BLaER1 treated with 17β-estradiol and CSF1 and Interleukin-3, amounts not matched to agents 10 nM and 100 nM (cell line): ENCODE data around the gene UCKL1.
A peak's percentile ranks its signal among the peaks of the same experiment; 100 is the strongest.

Source experiments
- H3K27ac ChIP-seq, 11 experiments: shearing (Covaris generic); formaldehyde crosslinking; 2 replicates each; pipeline ENCODE4 v1.8.1; 2022
- H3K27me3 ChIP-seq, 11 experiments: shearing (Covaris generic); formaldehyde crosslinking; 2 replicates each; pipeline ENCODE4 v1.8.1; 2022
- H3K36me3 ChIP-seq, 11 experiments: shearing (Covaris generic); formaldehyde crosslinking; 2 replicates each; pipeline ENCODE4 v1.8.1; 2022
- H3K4me1 ChIP-seq, 10 experiments: shearing (Covaris generic); formaldehyde crosslinking; 2 replicates each; pipeline ENCODE4 v1.8.1; 2022
- H3K4me2 ChIP-seq, 11 experiments: shearing (Covaris generic); formaldehyde crosslinking; 2 replicates each; pipeline ENCODE4 v1.8.1; 2022
- H3K4me3 ChIP-seq, 10 experiments: shearing (Covaris generic); formaldehyde crosslinking; 2 replicates each; pipeline ENCODE4 v1.8.1; 2022
- H3K9ac ChIP-seq, 11 experiments: shearing (Covaris generic); formaldehyde crosslinking; 2 replicates each; pipeline ENCODE4 v1.8.1; 2022
- H3K9me3 ChIP-seq, 11 experiments: shearing (Covaris generic); formaldehyde crosslinking; replicated peaks in 1 of 11; 2 replicates each; pipeline ENCODE4 v1.8.1; 2022
- H4K20me1 ChIP-seq, 11 experiments: shearing (Covaris generic); formaldehyde crosslinking; 2 replicates each; pipeline ENCODE4 v1.8.1; 2022
- Cebpa-rat ChIP-seq, 11 experiments: shearing (Covaris generic); IDR thresholded peaks; 2 replicates each; pipeline ENCODE4 v1.8.1; 2022

UCKL1 gene

DNA sequence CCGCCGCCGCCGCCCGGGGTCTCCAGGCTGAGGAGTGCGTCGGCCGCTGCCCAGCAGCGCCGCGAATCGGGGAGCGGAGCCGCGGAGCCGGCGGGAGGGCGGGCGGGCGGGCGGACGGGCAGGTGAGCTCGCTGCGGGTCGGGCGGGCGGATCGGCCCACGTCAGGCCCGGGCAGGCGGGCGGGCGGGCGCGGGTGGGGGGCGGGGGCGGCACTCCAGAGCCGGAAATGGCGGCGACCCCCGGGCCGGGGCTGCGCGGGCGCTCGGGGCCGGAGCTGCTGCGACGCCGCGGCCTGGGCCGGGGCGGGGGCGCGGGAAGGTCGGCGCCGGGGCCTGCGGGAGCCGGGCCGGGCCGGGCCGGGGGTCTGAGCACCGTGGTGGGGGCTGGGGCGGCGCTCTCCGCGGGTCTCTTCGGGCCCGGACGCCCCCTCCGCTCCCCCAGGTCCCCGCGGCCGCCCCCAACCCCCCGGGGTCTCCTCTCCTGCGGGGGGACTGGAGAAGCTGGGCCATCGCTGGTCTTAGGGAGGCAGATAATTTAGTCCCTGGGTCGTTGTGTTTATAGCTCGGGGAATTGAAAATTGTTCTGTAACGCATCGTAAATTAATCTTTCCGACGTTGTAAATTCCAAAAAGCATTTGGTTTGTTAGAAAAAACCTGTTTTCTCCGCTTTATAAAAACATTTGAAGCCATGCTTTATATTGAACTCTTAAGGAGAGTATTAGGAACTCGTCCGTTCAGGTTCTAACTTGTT is 60.8 kb downstream of the UCKL1 start:
- no peaks in the 10 kb centered on the region for H3K9me3 ChIP-seq
- H3K4me1 ChIP-seq, result peaks cover 60 to 78% (median 66%) of the 10 kb centered on the region in 10 experiments
- H3K36me3 ChIP-seq, result peaks cover 30 to 65% (median 47%) of the 10 kb centered on the region in 11 experiments
- TF ChIP-seq Cebpa-rat (IDR thresholded peaks at IDR 0.05), result no peak
- peaks cover 64 to 86% (median 82%) of the 10 kb centered on the region in 11 experiments for H4K20me1 ChIP-seq
- no peaks in the 10 kb centered on the region for H3K27me3 ChIP-seq
- H3K9ac ChIP-seq, result peak overlapping the region; percentile 83 to 94 (median 90)
- H3K4me3 ChIP-seq, result peak overlapping the region; percentile 62 to 82 (median 73)
- peak overlapping the region; percentile 82 to 95 (median 92) for H3K27ac ChIP-seq
- peak overlapping the region; percentile 81 to 100 (median 95) for H3K4me2 ChIP-seq

DNA sequence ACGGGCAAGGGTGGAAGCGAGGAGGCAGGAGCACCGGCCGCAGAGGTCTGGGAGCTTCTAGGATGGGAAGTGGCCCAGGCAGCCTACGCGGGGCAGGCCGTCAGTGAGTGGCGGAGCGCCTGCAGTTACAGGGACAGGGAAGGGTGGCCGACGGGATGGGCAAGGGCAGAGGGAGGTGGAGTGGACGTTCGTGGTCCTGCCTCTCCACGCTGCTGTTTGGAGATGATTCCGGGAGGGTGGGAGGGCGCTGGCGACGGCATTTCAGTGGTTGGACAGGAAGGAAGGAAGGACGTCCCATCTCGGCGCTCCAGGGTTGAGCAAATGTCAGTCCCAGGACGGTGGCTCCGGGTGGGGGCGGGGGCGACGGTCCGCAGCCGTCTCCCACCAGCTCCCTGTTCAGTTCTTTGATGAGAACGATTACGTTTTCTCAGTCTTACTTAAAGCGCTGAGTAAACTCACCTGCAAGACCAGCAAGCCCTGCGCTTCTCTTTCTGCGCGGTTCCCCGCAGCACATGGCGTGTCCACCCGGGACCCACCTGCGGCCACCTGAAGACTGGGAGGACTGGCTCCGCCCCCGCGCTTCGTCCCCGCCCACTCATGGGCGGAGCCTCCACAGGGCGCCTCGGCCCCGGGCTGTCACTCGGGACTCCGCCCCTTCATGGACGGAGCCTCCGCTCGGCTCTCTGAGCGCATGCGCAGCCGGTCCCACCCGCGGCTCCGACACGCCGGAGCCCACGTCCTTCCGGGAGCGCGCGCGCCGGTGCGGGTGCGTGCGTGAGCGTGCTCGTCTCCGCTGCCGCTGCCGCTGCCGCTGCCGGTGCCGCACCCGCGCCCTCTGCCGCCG is 61.6 kb downstream of the UCKL1 start, which contains the start of gene DNAJC5:
DNAJC5 (plus strand) TSS at position 769 of the 844 bp plus-strand sequence. CDS start 33,220 bp downstream, outside the sequence.
- peak within 1 kb of the TSS; percentile 83 to 94 (median 90) for H3K9ac ChIP-seq
- H4K20me1 ChIP-seq, result peaks cover 60 to 86% (median 82%) of the 10 kb centered on the region in 11 experiments
- peak within 1 kb of the TSS; percentile 62 to 82 (median 73) for H3K4me3 ChIP-seq
- H3K4me2 ChIP-seq, result peak within 1 kb of the TSS; percentile 86 to 100 (median 96)
- H3K27ac ChIP-seq, result peak within 1 kb of the TSS; percentile 82 to 95 (median 92)
- no peaks in the 10 kb centered on the region for H3K27me3 ChIP-seq
- peaks cover 38 to 67% (median 51%) of the 10 kb centered on the region in 11 experiments for H3K36me3 ChIP-seq
- no peak for TF ChIP-seq Cebpa-rat (IDR thresholded peaks at IDR 0.05)
- peaks cover 60 to 78% (median 66%) of the 10 kb centered on the region in 10 experiments for H3K4me1 ChIP-seq
- H3K9me3 ChIP-seq, result no peaks in the 10 kb centered on the region

DNA sequence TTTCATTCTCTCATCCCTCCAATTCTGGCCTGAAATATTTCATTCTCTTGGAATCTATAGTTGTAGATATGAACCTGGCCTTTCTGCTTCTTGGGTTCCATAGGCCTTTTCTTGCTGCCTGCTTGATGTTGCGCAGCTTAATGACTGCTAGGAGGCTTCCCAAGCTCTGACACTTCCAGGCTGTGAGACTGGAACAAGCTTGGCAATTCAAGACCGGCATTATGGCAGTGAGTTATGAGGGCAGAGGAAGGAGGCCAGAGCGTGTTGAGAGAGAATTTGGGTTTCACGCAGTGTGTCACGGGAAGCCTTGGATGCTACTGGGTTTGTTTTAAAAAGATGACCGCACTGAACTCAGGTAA is 62.2 kb downstream of the UCKL1 start:
- no peak for TF ChIP-seq Cebpa-rat (IDR thresholded peaks at IDR 0.05)
- Histone ChIP-seq H3K36me3 (peaks cover 44 to 69% (median 55%) of the 10 kb centered on the region in 11 experiments), H3K9ac (peak overlapping the region; percentile 2 to 94 (median 88); a peak in 17 of 22 replicates), H3K27ac (peak overlapping the region in 10 of 11 experiments; percentile 45 to 95 (median 90); a peak in 14 of 22 replicates), H3K27me3 (no peaks in the 10 kb centered on the region), H3K9me3 (no peaks in the 10 kb centered on the region), H3K4me3 (peak overlapping the region in 7 of 10 experiments; percentile 11 to 82 (median 75); a peak in 6 of 20 replicates), H3K4me1 (peaks cover 56 to 78% (median 66%) of the 10 kb centered on the region in 10 experiments), H4K20me1 (peaks cover 60 to 86% (median 82%) of the 10 kb centered on the region in 11 experiments), H3K4me2 (peak overlapping the region; percentile 80 to 96 (median 86))

DNA sequence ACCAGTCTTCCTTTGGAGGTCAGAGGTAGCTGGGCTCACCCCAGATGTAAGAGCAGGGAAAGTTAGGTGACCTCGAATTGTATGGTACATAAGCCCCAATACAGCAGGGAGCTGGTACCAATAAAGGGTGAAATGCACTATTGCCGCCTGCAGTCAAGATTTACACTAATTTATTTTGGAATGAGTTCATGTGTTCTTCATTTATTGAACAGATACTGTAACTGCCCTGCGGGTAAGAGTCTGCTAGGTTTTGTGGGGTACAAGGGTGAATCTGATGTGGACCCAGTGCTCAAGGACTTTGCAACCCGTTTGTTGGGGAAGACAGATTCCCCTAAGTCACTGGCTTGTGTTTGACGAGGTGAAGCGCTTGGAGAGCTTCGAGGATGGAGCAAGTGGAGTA is 63.8 kb downstream of the UCKL1 start:
- Histone ChIP-seq H4K20me1 (peaks cover 58 to 86% (median 82%) of the 10 kb centered on the region in 11 experiments), H3K9me3 (no peaks in the 10 kb centered on the region), H3K27me3 (no peaks in the 10 kb centered on the region), H3K4me1 (peaks cover 40 to 78% (median 57%) of the 10 kb centered on the region in 10 experiments), H3K27ac (no peak overlapping the region), H3K36me3 (peaks cover 51 to 69% (median 56%) of the 10 kb centered on the region in 11 experiments), H3K9ac (peak overlapping the region in 3 of 11 experiments; percentile 2 to 14 (median 12); a peak in 2 of 22 replicates), H3K4me2 (no peak overlapping the region), H3K4me3 (no peak overlapping the region)
- no peak for TF ChIP-seq Cebpa-rat (IDR thresholded peaks at IDR 0.05)

DNA sequence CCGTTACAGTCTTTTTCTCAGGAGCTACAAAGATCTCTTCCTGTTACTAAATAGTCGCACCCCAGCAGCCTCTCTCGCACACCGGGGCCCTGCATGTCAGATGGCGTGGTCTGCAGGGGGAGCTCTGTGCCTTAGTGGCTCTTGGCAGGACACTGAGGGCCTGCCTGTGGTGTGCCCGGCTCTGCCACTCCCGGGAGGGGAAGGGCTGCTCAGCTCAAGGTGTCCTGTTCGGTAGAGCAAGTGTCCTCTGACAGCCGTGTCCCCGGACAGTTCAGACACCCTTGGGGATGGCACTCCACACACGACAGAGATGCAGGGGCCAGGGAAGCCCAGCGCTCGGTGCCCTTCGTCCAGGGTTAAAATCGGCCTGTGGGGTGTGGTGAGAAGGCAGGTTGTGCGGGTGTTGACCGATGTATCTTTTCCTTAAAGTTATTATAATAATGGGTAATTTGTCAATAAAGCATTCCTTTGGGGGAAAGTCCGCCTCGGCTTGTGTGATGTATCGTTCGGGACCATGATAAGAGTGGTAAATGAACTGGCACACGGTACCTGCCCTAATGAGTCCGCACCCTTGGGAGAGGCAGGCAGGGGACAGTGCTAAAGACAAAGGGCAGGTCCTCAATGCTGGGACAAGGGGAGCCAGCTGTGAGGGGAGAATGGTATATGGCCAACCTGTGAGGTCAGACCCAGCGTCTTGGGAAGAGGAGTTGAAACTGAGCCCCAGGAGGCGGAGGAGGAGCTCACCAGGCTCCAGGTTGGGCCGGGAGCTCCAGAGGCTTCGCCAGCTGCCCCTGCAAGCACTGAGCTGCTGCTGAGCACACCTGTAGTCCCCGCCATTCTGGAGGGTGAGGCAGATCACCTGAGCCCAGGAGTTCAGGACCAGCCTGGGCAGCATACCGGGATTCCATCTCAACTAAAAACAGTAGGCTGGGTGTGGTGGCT is 64.9 kb downstream of the UCKL1 start:
- Histone ChIP-seq H3K36me3 (peaks cover 60 to 71% (median 62%) of the 10 kb centered on the region in 11 experiments), H3K9me3 (no peaks in the 10 kb centered on the region), H3K4me1 (peaks cover 29 to 79% (median 47%) of the 10 kb centered on the region in 10 experiments), H3K9ac (peak overlapping the region in 6 of 11 experiments; percentile 1 to 62 (median 52); a peak in 5 of 22 replicates), H3K4me2 (peak overlapping the region in 3 of 11 experiments; percentile 7 to 61 (median 50); a peak in 3 of 22 replicates), H3K27ac (peak overlapping the region in 4 of 11 experiments; percentile 15 to 43 (median 26); a peak in 4 of 22 replicates), H3K27me3 (no peaks in the 10 kb centered on the region), H4K20me1 (peaks cover 56 to 86% (median 82%) of the 10 kb centered on the region in 11 experiments), H3K4me3 (no peak overlapping the region)
- TF ChIP-seq Cebpa-rat (IDR thresholded peaks at IDR 0.05), result no peak

DNA sequence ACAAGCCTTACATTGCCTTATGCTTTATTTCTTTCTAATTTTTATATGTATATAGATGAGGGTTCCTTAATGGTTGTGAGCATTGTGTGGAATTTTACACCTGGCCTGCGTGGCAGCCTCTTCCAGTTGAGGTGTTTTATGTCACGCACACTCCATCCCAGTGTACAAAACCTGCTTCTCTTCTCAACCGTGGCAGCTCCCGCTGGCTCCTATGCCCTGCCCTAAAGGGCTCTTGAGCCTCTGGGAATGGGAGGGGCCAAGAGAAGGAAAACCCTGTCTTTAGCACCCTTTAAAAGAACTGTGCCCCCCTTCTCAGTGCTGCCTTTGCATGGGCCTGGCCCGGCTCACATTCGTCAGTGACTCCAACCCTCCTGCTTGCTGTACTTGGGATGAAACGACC is 65.6 kb downstream of the UCKL1 start:
- Histone ChIP-seq H3K9me3 (no peaks in the 10 kb centered on the region), H3K27ac (peak overlapping the region in 5 of 11 experiments; percentile 15 to 43 (median 32); a peak in 6 of 22 replicates), H3K4me2 (peak overlapping the region in 4 of 11 experiments; percentile 7 to 62 (median 56); a peak in 8 of 22 replicates), H3K4me1 (peaks cover 31 to 86% (median 52%) of the 10 kb centered on the region in 10 experiments), H3K9ac (peak overlapping the region in 6 of 11 experiments; percentile 1 to 62 (median 52); a peak in 9 of 22 replicates), H3K4me3 (no peak overlapping the region), H3K27me3 (no peaks in the 10 kb centered on the region), H3K36me3 (peaks cover 67 to 79% (median 69%) of the 10 kb centered on the region in 11 experiments), H4K20me1 (peaks cover 58 to 91% (median 87%) of the 10 kb centered on the region in 11 experiments)
- TF ChIP-seq Cebpa-rat (IDR thresholded peaks at IDR 0.05), result no peak

DNA sequence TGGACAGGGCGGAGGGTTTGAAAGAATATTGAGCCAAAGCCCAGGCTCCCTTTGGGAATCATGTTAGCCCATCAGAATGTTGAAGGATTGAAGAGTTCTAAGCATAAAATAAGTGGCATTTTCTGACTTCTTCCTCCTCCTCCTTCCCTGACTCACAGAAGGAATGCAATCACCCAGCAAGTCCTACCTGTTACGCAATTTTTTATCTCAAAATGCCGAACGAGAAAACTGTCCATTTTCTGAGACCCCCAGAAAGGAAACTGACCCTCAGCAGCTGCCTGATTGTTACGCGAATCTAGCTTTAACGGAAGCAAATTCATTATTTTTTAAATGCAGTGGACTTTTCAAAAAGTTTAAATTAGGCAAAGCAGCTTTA is 66.0 kb downstream of the UCKL1 start:
- Histone ChIP-seq H3K4me1 (peaks cover 35 to 90% (median 56%) of the 10 kb centered on the region in 10 experiments), H3K4me3 (no peak overlapping the region), H3K9ac (peak overlapping the region in 8 of 11 experiments; percentile 19 to 62 (median 35); a peak in 11 of 22 replicates), H4K20me1 (peaks cover 62 to 96% (median 91%) of the 10 kb centered on the region in 11 experiments), H3K27ac (peak overlapping the region in 5 of 11 experiments; percentile 3 to 35 (median 15); a peak in 4 of 22 replicates), H3K4me2 (peak overlapping the region in 9 of 11 experiments; percentile 6 to 62 (median 46); a peak in 14 of 22 replicates), H3K27me3 (no peaks in the 10 kb centered on the region), H3K36me3 (peaks cover 71 to 83% (median 73%) of the 10 kb centered on the region in 11 experiments), H3K9me3 (no peaks in the 10 kb centered on the region)
- peak in 8 of 11 experiments; percentile 43 to 84 (median 60); a peak in 11 of 22 replicates for TF ChIP-seq Cebpa-rat (IDR thresholded peaks at IDR 0.05)
